ENCODE measurements around the gene GPR137B.

GPR137B gene

GRCh38 chr1:236108027-236108648 lies 34.2 kb upstream of the GPR137B start:
- TF ChIP-seq CTCF (IDR thresholded peaks at IDR 0.05; ENCODE audit: low read depth, low read length, missing control alignments): no peak
- no peak overlapping the region for H3K4me3 ChIP-seq (ENCODE audit: low read depth, low read length)
- DNase-seq (ENCODE audit: low read depth): no peak

- no peak for TF ChIP-seq CTCF (IDR thresholded peaks at IDR 0.05; ENCODE audit: low read depth, low read length, missing control alignments)
- no peak for DNase-seq (ENCODE audit: low read depth)
- no peak overlapping the region for H3K4me3 ChIP-seq (ENCODE audit: low read depth, low read length)
These were observed 32.2 kb upstream of the GPR137B start for GRCh38 chr1:236110137-236110536.

GRCh38 chr1:236111527-236112331 lies 30.6 kb upstream of the GPR137B start:
- TF ChIP-seq CTCF (IDR thresholded peaks at IDR 0.05; ENCODE audit: low read depth, low read length, missing control alignments): no peak
- no peak overlapping the region for H3K4me3 ChIP-seq (ENCODE audit: low read depth, low read length)
- no peak for DNase-seq (ENCODE audit: low read depth)

- DNase-seq (ENCODE audit: low read depth): no peak
- TF ChIP-seq CTCF (IDR thresholded peaks at IDR 0.05; ENCODE audit: low read depth, low read length, missing control alignments): no peak
- no peak overlapping the region for H3K4me3 ChIP-seq (ENCODE audit: low read depth, low read length)
These were observed 30.1 kb upstream of the GPR137B start for GRCh38 chr1:236112332-236112627.

- no peak overlapping the region for H3K4me3 ChIP-seq (ENCODE audit: low read depth, low read length)
- no peak for DNase-seq (ENCODE audit: low read depth)
- TF ChIP-seq CTCF (IDR thresholded peaks at IDR 0.05; ENCODE audit: low read depth, low read length, missing control alignments): no peak
These were observed 28.9 kb upstream of the GPR137B start for GRCh38 chr1:236113324-236114032.

GRCh38 chr1:236114076-236114747 lies 28.1 kb upstream of the GPR137B start:
- no peak overlapping the region for H3K4me3 ChIP-seq (ENCODE audit: low read depth, low read length)
- DNase-seq (ENCODE audit: low read depth): no peak
- no peak for TF ChIP-seq CTCF (IDR thresholded peaks at IDR 0.05; ENCODE audit: low read depth, low read length, missing control alignments)
